ENCODE measurements around the gene COL6A1.

The COL6A1 gene

GRCh38 chr21:45937721-45938452 is 43.7 kb upstream of the COL6A1 start:
- TF ChIP-seq, protein P1, sequence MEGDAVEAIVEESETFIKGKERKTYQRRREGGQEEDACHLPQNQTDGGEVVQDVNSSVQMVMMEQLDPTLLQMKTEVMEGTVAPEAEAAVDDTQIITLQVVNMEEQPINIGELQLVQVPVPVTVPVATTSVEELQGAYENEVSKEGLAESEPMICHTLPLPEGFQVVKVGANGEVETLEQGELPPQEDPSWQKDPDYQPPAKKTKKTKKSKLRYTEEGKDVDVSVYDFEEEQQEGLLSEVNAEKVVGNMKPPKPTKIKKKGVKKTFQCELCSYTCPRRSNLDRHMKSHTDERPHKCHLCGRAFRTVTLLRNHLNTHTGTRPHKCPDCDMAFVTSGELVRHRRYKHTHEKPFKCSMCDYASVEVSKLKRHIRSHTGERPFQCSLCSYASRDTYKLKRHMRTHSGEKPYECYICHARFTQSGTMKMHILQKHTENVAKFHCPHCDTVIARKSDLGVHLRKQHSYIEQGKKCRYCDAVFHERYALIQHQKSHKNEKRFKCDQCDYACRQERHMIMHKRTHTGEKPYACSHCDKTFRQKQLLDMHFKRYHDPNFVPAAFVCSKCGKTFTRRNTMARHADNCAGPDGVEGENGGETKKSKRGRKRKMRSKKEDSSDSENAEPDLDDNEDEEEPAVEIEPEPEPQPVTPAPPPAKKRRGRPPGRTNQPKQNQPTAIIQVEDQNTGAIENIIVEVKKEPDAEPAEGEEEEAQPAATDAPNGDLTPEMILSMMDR (IDR thresholded peaks at IDR 0.05; ENCODE audit: low read depth, low read length, missing control alignments) = no peak
- DNase-seq (ENCODE audit: extremely low read depth, low read depth) = no peak
- H3K4me3 ChIP-seq (replicated peaks; ENCODE audit: low read depth, low read length) = no peak overlapping the region

DNA sequence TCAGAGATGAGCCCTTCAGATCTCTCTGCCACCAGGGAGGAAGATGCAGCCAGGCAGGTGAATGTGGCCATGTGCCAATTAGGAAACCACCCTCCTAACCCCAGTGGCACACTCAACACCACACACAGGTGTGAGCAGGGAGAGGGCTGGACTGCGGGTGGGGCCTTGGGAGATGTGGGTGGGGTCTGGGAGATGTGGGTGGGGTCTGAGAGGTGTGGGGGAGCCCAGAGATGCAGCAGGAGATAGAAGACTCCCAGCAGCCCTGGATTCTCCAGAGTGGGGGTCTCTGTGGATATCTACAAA is 43.2 kb upstream of the COL6A1 start:
- no peak for DNase-seq (ENCODE audit: extremely low read depth, low read depth)
- no peak overlapping the region for H3K4me3 ChIP-seq (replicated peaks; ENCODE audit: low read depth, low read length)
- TF ChIP-seq, protein P1 (IDR thresholded peaks at IDR 0.05; ENCODE audit: low read depth, low read length, missing control alignments) = no peak

- no peak overlapping the region for H3K4me3 ChIP-seq (replicated peaks; ENCODE audit: low read depth, low read length)
- TF ChIP-seq, protein P1 (IDR thresholded peaks at IDR 0.05; ENCODE audit: low read depth, low read length, missing control alignments) = no peak
- no peak for DNase-seq (ENCODE audit: extremely low read depth, low read depth)
Observed at GRCh38 chr21:45938811-45939520, 42.6 kb upstream of the COL6A1 start.

GRCh38 chr21:45939521-45940045 is 42.0 kb upstream of the COL6A1 start:
- TF ChIP-seq, protein P1 (IDR thresholded peaks at IDR 0.05; ENCODE audit: low read depth, low read length, missing control alignments) = no peak
- DNase-seq (ENCODE audit: extremely low read depth, low read depth) = no peak
- no peak overlapping the region for H3K4me3 ChIP-seq (replicated peaks; ENCODE audit: low read depth, low read length)

- no peak overlapping the region for H3K4me3 ChIP-seq (replicated peaks; ENCODE audit: low read depth, low read length)
- no peak for DNase-seq (ENCODE audit: extremely low read depth, low read depth)
- TF ChIP-seq, protein P1 (IDR thresholded peaks at IDR 0.05; ENCODE audit: low read depth, low read length, missing control alignments) = no peak
Observed at GRCh38 chr21:45940091-45940490, 41.5 kb upstream of the COL6A1 start.

DNA sequence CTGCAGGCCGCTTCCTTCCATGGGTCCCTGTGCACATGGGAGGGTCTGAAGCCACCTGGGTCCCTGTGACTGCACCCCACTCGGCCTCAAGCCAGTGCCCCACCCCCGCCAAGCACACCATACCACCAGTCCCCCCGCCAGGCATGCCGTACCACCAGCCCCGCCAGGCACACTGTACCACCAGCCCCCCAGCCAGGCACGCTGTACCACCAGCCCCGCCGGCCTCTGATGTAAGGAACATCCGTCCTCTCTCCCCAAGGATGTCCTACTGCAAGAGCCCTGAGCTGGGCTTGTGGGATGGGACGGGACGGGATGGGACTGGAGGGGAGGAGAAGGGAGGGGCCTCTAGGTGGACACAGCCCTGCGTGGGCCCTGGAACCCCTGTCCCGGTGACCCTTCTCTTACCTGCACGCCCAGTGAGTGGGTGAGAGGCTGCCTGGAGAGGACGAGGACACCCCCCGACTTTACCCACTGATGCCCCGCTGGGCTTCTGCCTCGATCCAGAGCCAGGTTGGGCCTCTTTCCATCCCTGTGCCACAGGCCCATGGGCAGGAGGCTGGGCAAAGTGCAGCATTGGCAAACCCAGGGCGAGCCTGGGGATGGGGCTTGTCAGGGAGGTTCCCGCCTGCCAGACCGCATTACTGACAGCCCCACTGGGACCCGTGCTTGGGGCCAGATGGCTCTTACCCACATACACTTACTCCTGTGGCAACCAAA is 40.8 kb upstream of the COL6A1 start:
- TF ChIP-seq, protein P1 (IDR thresholded peaks at IDR 0.05; ENCODE audit: low read depth, low read length, missing control alignments) = no peak
- no peak overlapping the region for H3K4me3 ChIP-seq (replicated peaks; ENCODE audit: low read depth, low read length)
- DNase-seq (ENCODE audit: extremely low read depth, low read depth) = no peak

All from HFF-Myc (cell line).